ENCODE data around the gene PTPRZ1. TPM values are rescaled to one million over a fixed set of nuclear protein-coding genes. Genes with fewer than 3 reads are reported as not detected.

The PTPRZ1 gene
- total and polyA plus RNA-seq, 2 of the 8 experiments (the other 6 are each of a cell fraction or from before 2014, with no cell fraction given), result 112 to 135 TPM

DNA sequence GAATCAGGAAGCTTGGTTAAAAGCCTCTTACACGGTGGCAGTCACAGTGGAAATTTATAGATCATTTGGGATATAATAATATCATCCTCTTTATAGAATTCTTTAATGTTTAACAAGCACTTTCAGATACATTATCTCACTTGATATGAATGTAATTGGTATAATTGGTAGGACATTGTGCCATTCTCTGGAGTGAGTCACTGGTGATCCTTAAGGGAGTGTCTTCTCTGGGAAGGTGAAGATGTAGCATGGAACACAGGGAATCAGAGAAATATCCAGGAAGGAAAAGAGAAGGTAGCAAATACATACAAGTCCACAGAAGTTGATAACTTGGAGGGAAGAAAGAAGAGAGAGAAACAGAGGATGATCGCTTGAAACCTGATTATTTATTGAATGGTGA, 9.8 kb downstream of the PTPRZ1 start:
- Histone ChIP-seq H3K4me2 (ENCODE audit: insufficient read depth in 1 of 2, low read depth in 2 of 2, low read length in 2 of 2) (no peak overlapping the region), H2AFZ (ENCODE audit: low read length) (no peak overlapping the region), H2BK20ac (ENCODE audit: low read length) (no peak overlapping the region), H4K20me1 (replicated peaks in 1 of 2; ENCODE audit: control insufficient read depth in 1 of 2, insufficient read depth in 2 of 2, low read length in 2 of 2) (peaks cover 18 to 23% of the 10 kb centered on the region in 2 experiments), H3K79me1 (ENCODE audit: low read depth, low read length) (no peaks in the 10 kb centered on the region; the same call in 1 of the 2 replicates), H3K23ac (ENCODE audit: insufficient read length) (no peak overlapping the region), H2BK12ac (ENCODE audit: low read depth, low read length) (no peak overlapping the region), H3K18ac (ENCODE audit: extremely low read depth, low read length) (no peak overlapping the region), H3K4me3 (ENCODE audit: extremely low read depth in 1 of 4, insufficient read depth in 2 of 4, low read depth in 3 of 4, low read length in 4 of 4) (no peak overlapping the region), H2BK120ac (replicated peaks; ENCODE audit: low read depth, low read length) (no peak overlapping the region), H3K9me3 (ENCODE audit: insufficient read depth in 2 of 2, low read depth in 1 of 2, low read length in 1 of 2) (no peaks in the 10 kb centered on the region), H4K91ac (replicated peaks; ENCODE audit: insufficient read length, low read length) (no peak overlapping the region), H3K4ac (replicated peaks; ENCODE audit: insufficient read length, low read depth, low read length) (no peak overlapping the region), H3K23me2 (ENCODE audit: low read depth, low read length) (no peaks in the 10 kb centered on the region), H4K8ac (ENCODE audit: extremely low read depth, insufficient read depth, low read length) (no peak overlapping the region), H3K9ac (replicated peaks in 1 of 4; ENCODE audit: extremely low read depth in 1 of 4, low read depth in 3 of 4, low read length in 3 of 4) (no peak overlapping the region), H3K27ac (ENCODE audit: low read depth, low read length) (no peak overlapping the region), H3K56ac (replicated peaks; ENCODE audit: insufficient read length, low read depth, low read length) (no peak overlapping the region), H3K79me2 (ENCODE audit: control insufficient read depth in 1 of 2, insufficient read depth in 2 of 2, low read length in 2 of 2) (peaks cover 29 to 100% of the 10 kb centered on the region in 2 experiments), H3K36me3 (ENCODE audit: control insufficient read depth in 2 of 4, insufficient read depth in 4 of 4, low read length in 3 of 4) (peaks cover 0 to 4% (median 0%) of the 10 kb centered on the region in 4 experiments; a peak in 4 of 8 replicates), H3K4me1 (replicated peaks in 1 of 4; ENCODE audit: control insufficient read depth in 3 of 4, insufficient read depth in 4 of 4, low read length in 3 of 4) (peaks cover 2 to 15% (median 10%) of the 10 kb centered on the region in 4 experiments; a peak in 5 of 7 replicates), H3K14ac (ENCODE audit: insufficient read length) (no peak overlapping the region), H2AK5ac (ENCODE audit: low read depth, low read length) (no peak overlapping the region), H3K27me3 (replicated peaks in 1 of 4; ENCODE audit: control insufficient read depth in 3 of 4, extremely low read depth in 1 of 4, insufficient read depth in 3 of 4, low read length in 3 of 4) (no peaks in the 10 kb centered on the region), H2BK15ac (ENCODE audit: low read length) (no peak overlapping the region), H4K5ac (ENCODE audit: insufficient read length, low read depth, low read length) (no peak overlapping the region), H2BK5ac (ENCODE audit: low read depth, low read length) (no peak overlapping the region)
- TF ChIP-seq FOSL1 (IDR thresholded peaks at IDR 0.05; ENCODE audit: insufficient read depth, low read depth, low read length) (no peak), KDM5A (IDR thresholded peaks at IDR 0.05; ENCODE audit: low read length) (no peak), KDM4A (IDR thresholded peaks at IDR 0.05; ENCODE audit: low read depth, low read length, severe bottlenecking) (no peak), JUND (IDR thresholded peaks at IDR 0.05; ENCODE audit: low read length) (no peak), TAF1 (IDR thresholded peaks at IDR 0.05; ENCODE audit: low read depth, low read length) (no peak), CBX8 (IDR thresholded peaks at IDR 0.05; ENCODE audit: borderline replicate concordance, low read depth, low read length) (no peak), BCL11A (IDR thresholded peaks at IDR 0.05; ENCODE audit: low read depth in 2 of 2, low read length in 2 of 2) (no peak), POLR2A (IDR thresholded peaks at IDR 0.05; ENCODE audit: control extremely low read depth in 1 of 2, low read depth in 2 of 2, low read length in 2 of 2) (no peak)
- ChIA-PET POLR2A (ENCODE audit: partially characterized antibody) (interaction anchor here (1.8 kb wide), 1 partner anchor 9 kb away, joined by 8 read pairs; no protein-coding TSS in a partner anchor), CTCF (ENCODE audit: partially characterized antibody) (no interaction called here)
- 88% methylated on average over 2 of the region's 2 CpGs; no CpG with 5 or more reads in 1 of the 2 experiments for WGBS, 2 experiments (ENCODE audit: extremely low coverage in 1 of 2, insufficient coverage in 1 of 2, insufficient read length in 1 of 2, insufficient replicate concordance in 2 of 2, low coverage in 1 of 2, low lambda C conversion rate in 2 of 2, missing lambda C conversion rate in 1 of 2)
- no peak for DNase-seq (ENCODE audit: low read depth in 1 of 2, low spot score in 2 of 2)
- FAIRE-seq, result no peak

Measured in H1 (cell line).